OCI-LY1 (cell line): ENCODE measurements around the gene STK39.

Source experiments
- H2AFZ ChIP-seq: fragments of 200-600 bp; sonication (generic), shearing (Covaris generic); 2 replicates; pipeline ENCODE4 v1.6.0; 2014; ENCODE audit warnings: antibody characterized with exemption, mild to moderate bottlenecking, low read length
- H3F3A ChIP-seq: fragments of 200-600 bp; sonication (generic), shearing (Covaris generic); 2 replicates; pipeline ENCODE4 v1.6.0; 2014; ENCODE audit warnings: mild to moderate bottlenecking, antibody characterized with exemption, low read length, moderate library complexity; ENCODE audit not compliant: insufficient read depth
- H3K27ac ChIP-seq: fragments of 200-600 bp; sonication (generic); 2 replicates; pipeline ENCODE4 v1.5.1; 2014; ENCODE audit warnings: low read length, mixed run types, mild to moderate bottlenecking, low read depth; ENCODE audit not compliant: poor library complexity, severe bottlenecking
- H3K27me3 ChIP-seq: fragments of 200-600 bp; sonication (generic); 2 replicates; pipeline ENCODE4 v1.6.0; 2014; ENCODE audit warnings: antibody characterized with exemption, mild to moderate bottlenecking, low read length, moderate library complexity; ENCODE audit not compliant: insufficient read depth
- H3K36me3 ChIP-seq: fragments of 200-600 bp; sonication (generic); 2 replicates; pipeline ENCODE4 v1.6.1; 2014; ENCODE audit warnings: mild to moderate bottlenecking, antibody characterized with exemption, low read length, moderate library complexity, mixed read lengths; ENCODE audit not compliant: insufficient read depth
- H3K4me1 ChIP-seq: fragments of 200-600 bp; sonication (generic); 2 replicates; pipeline ENCODE4 v1.5.1; 2014; ENCODE audit warnings: mild to moderate bottlenecking, low read length, moderate library complexity; ENCODE audit not compliant: insufficient read depth, severe bottlenecking
- H3K4me2 ChIP-seq: fragments of 200-600 bp; sonication (generic), shearing (Covaris generic); 2 replicates; pipeline ENCODE4 v1.6.1; 2014; ENCODE audit warnings: low read length
- H3K4me3 ChIP-seq: fragments of 200-600 bp; sonication (generic); 2 replicates; pipeline ENCODE4 v1.5.1; 2014; ENCODE audit warnings: low read length, low read depth, mild to moderate bottlenecking, mixed read lengths; ENCODE audit not compliant: poor library complexity, severe bottlenecking
- H3K79me2 ChIP-seq: fragments of 200-600 bp; shearing (Covaris generic); 2 replicates; pipeline ENCODE4 v1.6.1; 2016; ENCODE audit warnings: mixed run types, low read length, mixed read lengths; ENCODE audit not compliant: insufficient read depth
- H3K9ac ChIP-seq: fragments of 200-600 bp; sonication (generic), shearing (Covaris generic); 2 replicates; pipeline ENCODE4 v1.6.1; 2014; ENCODE audit warnings: mild to moderate bottlenecking, low read length, mixed read lengths
- H3K9me2 ChIP-seq: fragments of 200-600 bp; sonication (generic), shearing (Covaris generic); 2 replicates; pipeline ENCODE4 v1.6.1; 2014; ENCODE audit warnings: low read depth, mild to moderate bottlenecking, low read length, mixed read lengths
- H3K9me3 ChIP-seq: fragments of 200-600 bp; shearing (Covaris generic); 2 replicates; pipeline ENCODE4 v1.6.1; 2014; ENCODE audit warnings: low read length, mixed read lengths
- H4K20me1 ChIP-seq: fragments of 200-600 bp; sonication (generic), shearing (Covaris generic); 2 replicates; pipeline ENCODE4 v1.6.0; 2016; ENCODE audit warnings: mild to moderate bottlenecking, low read length; ENCODE audit not compliant: insufficient read depth
- EZH2 ChIP-seq: fragments of 200-600 bp; sonication (generic), shearing (Covaris generic); IDR thresholded peaks from 2 replicates; pipeline ENCODE4 v1.8.0; 2017; ENCODE audit warnings: borderline replicate concordance, mixed run types, mild to moderate bottlenecking, antibody characterized with exemption, low read length, moderate library complexity, mixed read lengths
- TF ChIP-seq, protein P1 (sequence below): fragments of 200-600 bp; sonication (generic), shearing (Covaris generic); IDR thresholded peaks from 2 replicates; pipeline ENCODE4 v1.5.1; 2017; ENCODE audit warnings: mild to moderate bottlenecking, antibody characterized with exemption, low read length, moderate library complexity, mixed read lengths

Gene STK39

DNA sequence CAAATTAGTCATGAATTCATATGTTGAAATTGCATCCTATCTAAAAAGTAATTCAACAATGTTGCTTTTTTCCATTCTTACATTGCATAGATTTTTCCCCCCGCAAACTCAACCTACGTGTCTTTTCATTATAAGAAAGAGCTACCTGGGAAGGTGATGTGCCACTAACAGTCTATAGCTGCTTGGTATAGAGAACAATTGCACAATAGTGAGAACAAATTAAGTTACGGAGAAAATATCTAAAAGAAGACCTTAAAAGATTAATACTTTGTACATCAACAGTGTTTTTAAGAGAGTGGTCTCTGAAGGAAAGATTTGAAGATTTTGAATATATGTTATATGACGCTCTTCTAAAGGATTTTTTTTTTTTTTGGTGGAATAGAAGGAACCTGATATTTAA, 111.8 kb downstream of the STK39 start:
- no peaks in the 10 kb centered on the region for H3F3A ChIP-seq
- H3K9ac ChIP-seq: no peak overlapping the region
- H2AFZ ChIP-seq: no peak overlapping the region
- H3K4me2 ChIP-seq: no peak overlapping the region
- no peaks in the 10 kb centered on the region for H3K9me2 ChIP-seq
- H3K27me3 ChIP-seq: no peaks in the 10 kb centered on the region
- H4K20me1 ChIP-seq: no peaks in the 10 kb centered on the region
- H3K9me3 ChIP-seq: no peaks in the 10 kb centered on the region
- H3K4me3 ChIP-seq: no peak overlapping the region
- no peaks in the 10 kb centered on the region for H3K79me2 ChIP-seq
- H3K4me1 ChIP-seq: peaks cover 25% of the 10 kb centered on the region
- H3K27ac ChIP-seq: no peak overlapping the region
- TF ChIP-seq, protein P1, sequence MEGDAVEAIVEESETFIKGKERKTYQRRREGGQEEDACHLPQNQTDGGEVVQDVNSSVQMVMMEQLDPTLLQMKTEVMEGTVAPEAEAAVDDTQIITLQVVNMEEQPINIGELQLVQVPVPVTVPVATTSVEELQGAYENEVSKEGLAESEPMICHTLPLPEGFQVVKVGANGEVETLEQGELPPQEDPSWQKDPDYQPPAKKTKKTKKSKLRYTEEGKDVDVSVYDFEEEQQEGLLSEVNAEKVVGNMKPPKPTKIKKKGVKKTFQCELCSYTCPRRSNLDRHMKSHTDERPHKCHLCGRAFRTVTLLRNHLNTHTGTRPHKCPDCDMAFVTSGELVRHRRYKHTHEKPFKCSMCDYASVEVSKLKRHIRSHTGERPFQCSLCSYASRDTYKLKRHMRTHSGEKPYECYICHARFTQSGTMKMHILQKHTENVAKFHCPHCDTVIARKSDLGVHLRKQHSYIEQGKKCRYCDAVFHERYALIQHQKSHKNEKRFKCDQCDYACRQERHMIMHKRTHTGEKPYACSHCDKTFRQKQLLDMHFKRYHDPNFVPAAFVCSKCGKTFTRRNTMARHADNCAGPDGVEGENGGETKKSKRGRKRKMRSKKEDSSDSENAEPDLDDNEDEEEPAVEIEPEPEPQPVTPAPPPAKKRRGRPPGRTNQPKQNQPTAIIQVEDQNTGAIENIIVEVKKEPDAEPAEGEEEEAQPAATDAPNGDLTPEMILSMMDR: no peak
- TF ChIP-seq EZH2: no peak
- peaks cover 33% of the 10 kb centered on the region; the same call in 1 of the 2 replicates for H3K36me3 ChIP-seq

DNA sequence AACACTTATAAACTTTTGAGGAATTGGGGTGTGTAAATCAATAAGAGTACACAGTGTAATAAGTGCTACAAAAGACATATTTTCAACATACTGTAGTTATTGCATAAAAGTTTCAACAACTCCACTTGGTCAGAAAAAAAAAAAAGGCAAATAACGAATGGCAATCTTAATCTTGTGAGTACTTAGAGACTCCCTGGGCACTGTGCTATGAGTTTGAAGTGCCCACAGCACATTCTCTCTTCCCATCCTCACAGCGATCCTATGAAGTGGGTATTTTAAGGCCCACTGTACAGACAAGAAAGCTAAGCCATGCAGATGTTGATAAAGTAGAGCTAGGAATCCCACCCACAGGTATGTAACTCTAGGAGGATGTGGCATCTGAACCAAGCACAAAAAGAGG, 112.3 kb downstream of the STK39 start:
- H2AFZ ChIP-seq: no peak overlapping the region
- H3K79me2 ChIP-seq: no peaks in the 10 kb centered on the region
- TF ChIP-seq, protein P1: no peak
- no peak for TF ChIP-seq EZH2
- H3K4me2 ChIP-seq: no peak overlapping the region
- no peak overlapping the region for H3K9ac ChIP-seq
- no peak overlapping the region for H3K27ac ChIP-seq
- no peaks in the 10 kb centered on the region for H3F3A ChIP-seq
- no peaks in the 10 kb centered on the region for H3K9me2 ChIP-seq
- no peak overlapping the region for H3K4me3 ChIP-seq
- H3K9me3 ChIP-seq: no peaks in the 10 kb centered on the region
- no peaks in the 10 kb centered on the region for H4K20me1 ChIP-seq
- no peaks in the 10 kb centered on the region for H3K27me3 ChIP-seq
- H3K36me3 ChIP-seq: peaks cover 34% of the 10 kb centered on the region; the same call in 1 of the 2 replicates
- peaks cover 25% of the 10 kb centered on the region for H3K4me1 ChIP-seq

DNA sequence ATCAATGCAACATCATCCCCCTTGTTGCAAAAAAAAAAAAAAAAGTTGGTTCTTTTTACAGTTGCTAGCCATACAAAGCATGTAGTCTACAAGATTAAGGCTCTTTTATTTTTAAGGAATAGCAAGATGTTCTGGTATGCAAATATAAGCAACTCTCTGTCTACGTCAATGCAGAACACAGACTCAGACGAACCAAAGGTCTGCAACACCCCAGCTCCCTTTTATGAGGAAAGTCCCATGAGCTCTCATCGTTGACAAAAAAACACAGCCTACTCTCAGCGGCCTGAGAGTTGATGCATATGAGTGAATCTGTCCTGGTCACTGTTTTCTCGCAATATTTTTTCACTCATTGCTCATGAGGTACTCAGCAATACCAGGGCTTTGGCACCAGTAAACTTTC, 112.9 kb downstream of the STK39 start:
- no peaks in the 10 kb centered on the region for H3K9me2 ChIP-seq
- no peak overlapping the region for H3K4me3 ChIP-seq
- no peak overlapping the region for H3K27ac ChIP-seq
- TF ChIP-seq, protein P1: no peak
- no peak for TF ChIP-seq EZH2
- no peak overlapping the region for H3K9ac ChIP-seq
- H3K9me3 ChIP-seq: no peaks in the 10 kb centered on the region
- no peaks in the 10 kb centered on the region for H3F3A ChIP-seq
- no peaks in the 10 kb centered on the region for H4K20me1 ChIP-seq
- H3K27me3 ChIP-seq: no peaks in the 10 kb centered on the region
- H3K4me1 ChIP-seq: peaks cover 25% of the 10 kb centered on the region
- no peaks in the 10 kb centered on the region for H3K79me2 ChIP-seq
- no peak overlapping the region for H3K4me2 ChIP-seq
- H3K36me3 ChIP-seq: peaks cover 41% of the 10 kb centered on the region; the same call in 1 of the 2 replicates
- no peak overlapping the region for H2AFZ ChIP-seq
